ENCODE measurements around the gene MSMP.

DNA sequence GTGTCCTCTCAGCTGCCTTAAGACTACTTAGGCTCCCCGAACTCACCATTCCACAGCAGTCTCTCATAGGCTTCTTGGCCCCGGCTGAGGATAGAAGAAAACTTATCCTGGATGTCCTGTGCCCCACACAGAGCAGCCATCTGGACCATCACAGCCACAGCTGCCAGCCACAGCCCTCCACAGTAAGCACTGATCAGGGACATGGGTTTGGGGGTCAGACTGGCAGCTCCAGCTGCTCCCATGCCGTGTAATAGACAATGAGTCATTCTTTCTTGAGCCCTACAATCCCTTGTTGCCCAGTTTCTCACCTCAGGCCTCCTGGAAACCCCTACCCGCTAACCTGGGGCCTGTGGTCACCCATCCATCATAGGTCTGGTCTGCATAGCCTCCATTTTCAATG, 15.9 kb downstream of the MSMP start:
- TF ChIP-seq, protein P1, sequence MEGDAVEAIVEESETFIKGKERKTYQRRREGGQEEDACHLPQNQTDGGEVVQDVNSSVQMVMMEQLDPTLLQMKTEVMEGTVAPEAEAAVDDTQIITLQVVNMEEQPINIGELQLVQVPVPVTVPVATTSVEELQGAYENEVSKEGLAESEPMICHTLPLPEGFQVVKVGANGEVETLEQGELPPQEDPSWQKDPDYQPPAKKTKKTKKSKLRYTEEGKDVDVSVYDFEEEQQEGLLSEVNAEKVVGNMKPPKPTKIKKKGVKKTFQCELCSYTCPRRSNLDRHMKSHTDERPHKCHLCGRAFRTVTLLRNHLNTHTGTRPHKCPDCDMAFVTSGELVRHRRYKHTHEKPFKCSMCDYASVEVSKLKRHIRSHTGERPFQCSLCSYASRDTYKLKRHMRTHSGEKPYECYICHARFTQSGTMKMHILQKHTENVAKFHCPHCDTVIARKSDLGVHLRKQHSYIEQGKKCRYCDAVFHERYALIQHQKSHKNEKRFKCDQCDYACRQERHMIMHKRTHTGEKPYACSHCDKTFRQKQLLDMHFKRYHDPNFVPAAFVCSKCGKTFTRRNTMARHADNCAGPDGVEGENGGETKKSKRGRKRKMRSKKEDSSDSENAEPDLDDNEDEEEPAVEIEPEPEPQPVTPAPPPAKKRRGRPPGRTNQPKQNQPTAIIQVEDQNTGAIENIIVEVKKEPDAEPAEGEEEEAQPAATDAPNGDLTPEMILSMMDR (conservative IDR thresholded peaks at IDR 0.05; ENCODE audit: low read depth, low read length), result no peak
- no peak for TF ChIP-seq EZH2 (IDR thresholded peaks at IDR 0.05; ENCODE audit: borderline replicate concordance, low read depth, low read length, poor library complexity, severe bottlenecking)

Data from A673 (cell line).